Measurements from ENCODE around the gene CCL3.
A peak's percentile ranks its signal among the peaks of the same experiment; 100 is the strongest.
"Not testable (repeated sequence)": the region's sequence is repeated elsewhere in the genome, so short reads cannot be mapped to it uniquely, and the experiment has no call there.

Gene CCL3

DNA sequence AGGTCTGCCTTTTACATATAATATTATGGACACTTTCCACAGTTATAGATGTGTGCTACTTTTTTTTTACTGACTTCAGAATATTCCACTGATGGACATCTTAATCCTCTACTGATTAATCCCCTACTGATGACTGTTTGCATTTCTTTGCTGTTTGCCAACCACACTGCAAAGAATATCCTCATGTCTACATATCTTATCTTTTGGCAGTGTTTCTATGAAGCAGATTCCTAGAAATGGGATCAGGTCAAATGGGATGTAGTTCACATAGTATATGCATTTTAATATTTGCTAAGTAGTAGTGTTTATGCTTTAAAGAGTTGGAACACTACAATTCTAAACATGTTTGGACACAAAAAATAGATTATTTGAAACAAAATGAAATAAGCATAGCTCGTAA lies 3.2 kb downstream of the CCL3 start:
- DNase-seq: no peak
- Mint-ChIP-seq H3K4me3 (no peak overlapping the region), H3K27ac (no peak overlapping the region), H3K36me3 (ENCODE audit: low read depth) (peaks cover 9% of the 10 kb centered on the region), H3K27me3 (peaks cover 4% of the 10 kb centered on the region), H3K9me3 (no peaks in the 10 kb centered on the region), H3K4me1 (peaks cover 76% of the 10 kb centered on the region)
- ATAC-seq: no peak

DNA sequence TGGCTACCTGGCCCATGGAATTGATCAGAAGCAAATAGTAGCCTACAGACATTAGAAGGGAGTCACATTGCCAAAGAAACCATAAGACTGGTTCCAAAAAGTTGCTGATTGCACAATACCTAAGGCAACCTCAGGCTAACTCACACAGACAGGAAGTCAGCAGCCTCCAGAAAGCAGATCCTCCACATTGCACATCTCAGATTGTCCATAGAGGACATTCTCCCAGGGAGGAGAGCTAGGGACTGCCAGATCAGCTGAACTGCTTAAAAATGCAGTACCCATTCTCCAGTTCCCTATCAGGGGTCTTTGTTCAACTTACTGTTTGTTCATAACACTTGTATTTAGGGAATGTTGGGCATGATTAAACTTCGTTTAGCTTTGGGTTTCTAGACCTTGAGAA lies 4.2 kb downstream of the CCL3 start:
- DNase-seq (no peak), ATAC-seq (no peak)
- Mint-ChIP-seq H3K4me1 (peaks cover 76% of the 10 kb centered on the region), H3K27me3 (peaks cover 4% of the 10 kb centered on the region), H3K4me3 (no peak overlapping the region), H3K9me3 (no peaks in the 10 kb centered on the region), H3K36me3 (ENCODE audit: low read depth) (peaks cover 9% of the 10 kb centered on the region), H3K27ac (no peak overlapping the region)

- peaks cover 56% of the 10 kb centered on the region for H3K4me1 Mint-ChIP-seq
These were observed 6.3 kb downstream of the CCL3 start for GRCh38 chr17:36083691-36084090.

DNA sequence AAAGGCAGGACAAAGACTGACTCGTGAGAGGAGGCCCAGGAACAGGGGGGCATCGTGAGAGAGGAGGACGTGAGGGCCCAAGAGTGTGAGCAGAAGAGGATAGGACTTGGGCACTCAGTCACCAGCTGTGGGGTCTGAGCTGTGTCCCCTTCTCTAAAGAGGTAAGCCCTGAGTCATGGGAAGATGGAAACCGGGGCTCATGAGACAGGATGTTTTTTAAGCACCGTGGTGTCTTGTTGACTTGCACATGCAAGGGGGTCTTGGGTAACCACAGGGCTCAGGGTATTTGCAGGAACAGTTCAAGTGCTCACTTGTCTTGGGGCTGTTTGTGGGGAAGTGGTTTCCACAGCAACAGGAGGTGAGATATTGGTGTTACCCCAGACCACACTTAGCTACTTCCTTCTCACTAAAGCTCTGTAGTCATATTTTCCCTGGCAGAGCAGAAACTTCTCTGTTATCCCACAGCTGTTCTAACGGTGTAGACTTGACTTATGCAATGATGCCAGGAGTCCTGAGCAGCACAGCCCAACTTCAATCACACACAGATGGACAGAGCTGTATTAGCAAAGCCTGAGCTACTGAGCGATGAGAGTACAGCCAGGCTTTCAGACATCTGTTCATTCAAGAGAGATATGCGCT lies 7.3 kb downstream of the CCL3 start:
- not testable (repeated sequence) for H3K36me3 Mint-ChIP-seq (ENCODE audit: low read depth); H3K9me3 Mint-ChIP-seq; H3K27me3 Mint-ChIP-seq
- peak overlapping the region; percentile 92 for H3K27ac Mint-ChIP-seq
- ATAC-seq (peak; percentile 92), DNase-seq (peak; percentile 60)
- peaks cover 50% of the 10 kb centered on the region for H3K4me1 Mint-ChIP-seq
- peak overlapping the region; percentile 54 for H3K4me3 Mint-ChIP-seq

More at GRCh38 chr17:36083691-36084090, 6.3 kb downstream of the CCL3 start:
- not testable (repeated sequence) for ATAC-seq; H3K4me3 Mint-ChIP-seq; DNase-seq; H3K9me3 Mint-ChIP-seq; H3K27me3 Mint-ChIP-seq; H3K36me3 Mint-ChIP-seq (ENCODE audit: low read depth)
- peak overlapping the region; percentile 46 for H3K27ac Mint-ChIP-seq

GRCh38 chr17:36081681-36082471 lies 8.1 kb downstream of the CCL3 start:
- H3K9me3 Mint-ChIP-seq; H3K27me3 Mint-ChIP-seq; H3K36me3 Mint-ChIP-seq (ENCODE audit: low read depth); DNase-seq: not testable (repeated sequence)
- peak overlapping the region; percentile 54 for H3K4me3 Mint-ChIP-seq
- peaks cover 50% of the 10 kb centered on the region for H3K4me1 Mint-ChIP-seq
- ATAC-seq: peak; percentile 30
- H3K27ac Mint-ChIP-seq: peak overlapping the region; percentile 92

DNA sequence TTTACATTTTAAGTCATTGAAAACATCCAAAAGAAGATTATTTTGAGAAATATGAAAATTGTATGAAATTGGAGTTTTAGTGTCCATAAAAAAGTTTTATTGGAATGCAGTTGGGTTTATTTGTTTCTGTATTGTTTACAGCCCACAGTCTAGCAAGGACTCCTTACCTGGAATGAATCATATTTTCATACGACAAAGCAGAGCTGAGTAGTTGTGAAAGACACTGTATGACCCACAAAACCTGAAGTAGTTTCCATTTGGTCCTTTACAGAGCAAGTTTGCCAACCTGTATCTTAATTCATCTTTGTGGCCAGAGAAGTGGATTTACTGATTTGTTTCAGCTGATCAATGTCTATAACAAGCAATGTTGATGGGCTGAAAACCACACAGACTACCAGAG lies 15.6 kb downstream of the CCL3 start:
- Mint-ChIP-seq H3K4me1 (peaks cover 54% of the 10 kb centered on the region), H3K27ac (peak overlapping the region; percentile 28), H3K9me3 (peaks cover 12% of the 10 kb centered on the region), H3K36me3 (ENCODE audit: low read depth) (no peaks in the 10 kb centered on the region), H3K27me3 (peaks cover 7% of the 10 kb centered on the region), H3K4me3 (no peak overlapping the region)
- peak; percentile 83 for ATAC-seq
- DNase-seq: no peak

DNA sequence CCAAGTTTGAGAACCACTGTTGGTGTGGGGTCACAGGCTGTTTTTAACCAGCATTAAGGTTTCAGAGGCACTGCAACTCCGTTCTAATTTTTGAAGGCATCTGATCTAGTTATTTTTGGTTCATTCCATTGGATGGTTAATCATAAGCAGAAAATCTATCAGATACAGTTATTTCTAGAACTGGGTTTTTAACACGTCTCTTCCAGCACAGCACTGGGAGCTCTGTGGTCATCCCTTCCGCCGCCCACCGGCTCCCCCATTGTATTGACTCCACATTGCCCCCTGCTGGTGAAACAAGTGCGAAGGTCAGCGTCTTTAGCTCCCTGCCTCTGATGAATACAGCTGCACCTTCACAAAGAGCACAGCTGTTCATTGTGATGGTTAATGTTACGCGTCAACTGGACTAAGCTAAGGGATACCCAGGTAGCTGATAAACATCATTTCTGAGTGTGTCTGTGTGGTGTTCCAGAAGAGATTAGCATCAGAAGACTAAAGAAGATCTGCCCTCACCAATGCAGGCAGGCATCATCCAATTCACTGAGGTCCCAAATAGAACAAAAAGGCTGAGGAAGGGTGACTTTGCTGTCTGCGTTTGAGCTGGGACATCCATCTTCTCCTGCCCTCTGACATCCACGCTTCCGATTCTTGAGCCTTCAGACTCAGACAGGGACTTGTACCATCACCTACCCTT lies 17.4 kb downstream of the CCL3 start:
- ATAC-seq (peak; percentile 83), DNase-seq (peak; percentile 89)
- Mint-ChIP-seq H3K4me1 (peaks cover 61% of the 10 kb centered on the region), H3K27me3 (peaks cover 10% of the 10 kb centered on the region), H3K27ac (peak overlapping the region; percentile 43), H3K36me3 (ENCODE audit: low read depth) (no peaks in the 10 kb centered on the region), H3K4me3 (no peak overlapping the region), H3K9me3 (peaks cover 7% of the 10 kb centered on the region)

GRCh38 chr17:36071751-36072150 lies 18.2 kb downstream of the CCL3 start:
- ATAC-seq (no peak), DNase-seq (no peak)
- Mint-ChIP-seq H3K9me3 (peaks cover 2% of the 10 kb centered on the region), H3K36me3 (ENCODE audit: low read depth) (no peaks in the 10 kb centered on the region), H3K27ac (peak overlapping the region; percentile 43), H3K4me3 (no peak overlapping the region), H3K27me3 (peaks cover 8% of the 10 kb centered on the region), H3K4me1 (peaks cover 64% of the 10 kb centered on the region)

- no peak for DNase-seq
- H3K9me3 Mint-ChIP-seq: no peaks in the 10 kb centered on the region
- no peak overlapping the region for H3K4me3 Mint-ChIP-seq
- H3K27ac Mint-ChIP-seq: peak overlapping the region; percentile 25
- H3K27me3 Mint-ChIP-seq: peaks cover 6% of the 10 kb centered on the region
- no peaks in the 10 kb centered on the region for H3K36me3 Mint-ChIP-seq (ENCODE audit: low read depth)
- ATAC-seq: no peak
- peaks cover 74% of the 10 kb centered on the region for H3K4me1 Mint-ChIP-seq
These were observed 19.5 kb downstream of the CCL3 start for GRCh38 chr17:36070427-36070826.

- H3K27ac Mint-ChIP-seq: no peak overlapping the region
- H3K4me3 Mint-ChIP-seq: no peak overlapping the region
- peaks cover 66% of the 10 kb centered on the region for H3K4me1 Mint-ChIP-seq
- no peaks in the 10 kb centered on the region for H3K36me3 Mint-ChIP-seq (ENCODE audit: low read depth)
- no peaks in the 10 kb centered on the region for H3K9me3 Mint-ChIP-seq
- DNase-seq: no peak
- no peak for ATAC-seq
- peaks cover 6% of the 10 kb centered on the region for H3K27me3 Mint-ChIP-seq
These were observed 20.8 kb downstream of the CCL3 start for GRCh38 chr17:36069136-36069535.

DNA sequence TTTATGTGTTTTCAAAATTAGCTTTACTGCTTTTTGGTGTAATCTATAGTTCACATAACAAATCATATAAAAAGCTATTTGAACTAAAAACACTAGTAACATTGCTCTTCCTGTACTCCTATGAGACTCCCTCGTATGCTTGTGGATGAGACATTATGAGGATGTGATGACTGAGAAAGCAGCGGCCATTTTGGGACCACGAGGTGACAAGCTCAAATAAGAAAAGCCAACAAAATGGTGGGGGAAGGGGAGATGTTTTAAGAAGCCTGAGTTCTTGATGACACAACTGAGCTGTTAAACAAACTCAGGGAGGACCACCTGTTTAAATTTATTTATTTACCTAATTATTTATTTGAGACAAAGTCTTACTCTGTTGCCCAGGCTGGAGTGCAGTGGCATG lies 21.4 kb downstream of the CCL3 start:
- Mint-ChIP-seq H3K36me3 (ENCODE audit: low read depth) (peaks cover under 1% of the 10 kb centered on the region), H3K27ac (peak overlapping the region; percentile 27), H3K9me3 (no peaks in the 10 kb centered on the region), H3K4me1 (peaks cover 60% of the 10 kb centered on the region), H3K4me3 (no peak overlapping the region), H3K27me3 (peaks cover 6% of the 10 kb centered on the region)
- DNase-seq (no peak), ATAC-seq (no peak)

DNA sequence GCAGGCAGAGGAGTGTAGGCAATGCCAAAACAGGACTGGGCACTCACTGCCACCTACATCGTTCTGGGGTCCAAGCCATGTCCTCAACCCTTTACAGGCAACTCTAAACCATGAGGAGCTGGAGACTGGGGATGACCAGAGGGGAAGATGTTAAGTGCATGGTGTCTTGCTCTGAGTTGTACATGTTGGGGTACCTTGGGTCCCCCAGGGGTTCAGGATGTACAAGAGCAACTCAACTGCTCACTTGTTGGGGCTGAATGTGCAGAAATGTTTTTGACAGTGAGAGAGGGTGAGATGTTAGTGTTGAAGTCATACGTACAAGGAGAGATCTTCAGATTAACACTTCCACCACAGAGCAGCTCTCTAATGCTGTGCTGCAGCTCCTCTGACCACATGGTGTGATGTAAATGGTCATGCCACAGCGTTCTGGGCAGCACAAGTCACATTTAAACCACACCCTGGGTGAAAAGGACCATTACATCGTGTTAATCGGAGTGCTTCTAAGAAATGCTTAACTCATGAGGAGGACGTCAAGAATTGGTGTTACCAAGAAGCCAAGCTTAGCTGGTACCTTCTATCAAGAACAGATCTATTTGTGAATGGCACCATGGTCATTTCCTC lies 23.5 kb downstream of the CCL3 start:
- H3K36me3 Mint-ChIP-seq (ENCODE audit: low read depth): peaks cover 2% of the 10 kb centered on the region
- no peaks in the 10 kb centered on the region for H3K9me3 Mint-ChIP-seq
- H3K4me3 Mint-ChIP-seq: no peak overlapping the region
- H3K4me1 Mint-ChIP-seq: peaks cover 40% of the 10 kb centered on the region
- peak overlapping the region; percentile 44 for H3K27ac Mint-ChIP-seq
- peaks cover 8% of the 10 kb centered on the region for H3K27me3 Mint-ChIP-seq
- ATAC-seq: peak; percentile 83
- no peak for DNase-seq

DNA sequence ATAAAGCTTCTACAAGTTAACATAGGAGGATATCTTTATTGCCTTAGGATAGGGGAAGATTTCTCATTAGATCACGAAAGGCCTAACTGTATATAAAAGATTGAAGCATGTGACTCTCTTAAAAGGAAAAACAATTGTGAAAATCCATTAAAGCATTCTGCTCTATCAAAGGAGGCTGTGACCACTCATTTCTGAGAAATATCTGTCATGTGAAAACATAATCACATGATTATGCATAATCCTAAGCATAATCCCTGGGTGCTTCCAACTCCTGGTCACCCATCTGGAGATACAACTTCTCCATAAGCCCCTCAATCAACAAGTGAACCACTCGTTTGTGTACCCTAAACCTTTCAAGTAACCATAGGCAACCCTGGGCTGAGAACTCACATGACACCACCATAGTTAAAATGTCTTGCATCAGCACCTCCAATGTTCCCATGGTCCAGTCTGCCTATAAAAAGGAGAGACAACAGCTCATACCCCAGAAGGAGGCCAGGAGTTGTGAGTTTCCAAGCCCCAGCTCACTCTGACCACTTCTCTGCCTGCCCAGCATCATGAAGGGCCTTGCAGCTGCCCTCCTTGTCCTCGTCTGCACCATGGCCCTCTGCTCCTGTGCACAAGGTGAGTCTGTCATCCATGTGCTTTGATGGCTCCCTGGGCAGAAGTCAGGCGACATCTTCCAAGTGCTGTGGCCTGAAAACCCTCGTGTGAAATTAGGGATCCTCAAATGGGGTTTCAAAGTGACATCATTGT lies 26.0 kb downstream of the CCL3 start, which contains the start of gene CCL18:
Gene CCL18 (plus strand): TSS at position 487 of the 756 bp plus-strand sequence. CDS start 71 bp downstream, at position 558.
- Mint-ChIP-seq H3K36me3 (ENCODE audit: low read depth) (peaks cover 2% of the 10 kb centered on the region), H3K27ac (no peak within 1 kb of the TSS), H3K9me3 (no peaks in the 10 kb centered on the region), H3K4me3 (no peak within 1 kb of the TSS), H3K27me3 (peaks cover 11% of the 10 kb centered on the region), H3K4me1 (peaks cover 22% of the 10 kb centered on the region)
- ATAC-seq (no peak), DNase-seq (no peak)

DNA sequence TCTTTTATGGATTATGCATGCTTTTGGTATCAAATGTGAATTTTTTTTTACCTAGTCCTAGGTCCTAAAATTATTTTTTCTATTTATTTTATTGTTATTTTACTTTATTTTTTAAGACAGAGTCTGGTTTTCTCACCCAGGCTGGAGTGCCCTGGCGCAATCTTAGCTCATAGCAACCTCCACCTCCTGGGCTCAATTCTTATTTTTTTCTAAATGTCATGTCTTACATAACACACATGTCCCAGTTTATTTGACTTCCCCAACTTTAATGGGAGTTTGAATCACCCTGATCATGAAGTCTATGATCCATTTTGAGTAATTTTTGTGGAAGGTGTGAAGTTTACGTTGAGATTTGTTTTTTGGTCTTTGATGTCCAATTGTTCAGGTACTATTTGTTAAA lies 29.1 kb downstream of the CCL3 start:
- no peak overlapping the region for H3K4me3 Mint-ChIP-seq
- no peak for ATAC-seq
- H3K4me1 Mint-ChIP-seq: peaks cover 9% of the 10 kb centered on the region
- no peak overlapping the region for H3K27ac Mint-ChIP-seq
- peaks cover 2% of the 10 kb centered on the region for H3K36me3 Mint-ChIP-seq (ENCODE audit: low read depth)
- no peaks in the 10 kb centered on the region for H3K9me3 Mint-ChIP-seq
- H3K27me3 Mint-ChIP-seq: peaks cover 8% of the 10 kb centered on the region
- DNase-seq: no peak

All from activated naive CD8-positive, alpha-beta T cell treated with anti-CD3 and anti-CD28 coated beads, Interleukin-2, amount 50 U/mL, for 24 hours (primary cell).